HG03342 (cell line): ENCODE data around the gene PDE2A.
"Not testable (repeated sequence)": the region's sequence is repeated elsewhere in the genome, so short reads cannot be mapped to it uniquely, and the experiment has no call there.

Experiments used
- ATAC-seq: cut with Tn5 transposase; IDR thresholded peaks from one replicate; pipeline ENCODE4 v1.9.1; 2021; ENCODE audit warnings: mild to moderate bottlenecking, moderate library complexity; ENCODE audit not compliant: unreplicated experiment

The PDE2A gene

GRCh38 chr11:72578991-72579815, 95.0 kb downstream of the PDE2A start:
- no peak for ATAC-seq

DNA sequence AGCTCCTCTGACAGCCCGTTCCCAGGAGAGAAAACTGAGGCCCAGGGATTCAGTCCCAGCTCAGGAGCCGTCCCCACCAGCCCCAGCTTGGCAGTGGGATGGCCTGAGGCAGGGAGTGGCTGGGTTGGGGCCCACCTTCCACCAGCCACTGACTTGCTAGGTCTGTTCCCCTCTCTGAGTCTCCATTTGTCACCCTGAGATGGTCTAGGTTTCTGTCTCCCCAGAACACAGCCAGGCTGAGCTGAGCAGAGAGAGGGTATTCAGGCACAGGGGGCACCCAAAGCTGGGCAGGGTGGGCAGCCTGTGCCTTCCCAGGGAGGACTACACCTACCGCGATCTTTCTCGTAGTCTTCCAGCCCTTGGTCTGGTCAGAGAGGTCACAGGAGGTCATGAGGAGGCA, 95.7 kb downstream of the PDE2A start:
- no peak for ATAC-seq

GRCh38 chr11:72578051-72578450, 96.2 kb downstream of the PDE2A start:
- ATAC-seq: no peak

- ATAC-seq: no peak
These were observed 96.9 kb downstream of the PDE2A start for GRCh38 chr11:72577271-72577721.

DNA sequence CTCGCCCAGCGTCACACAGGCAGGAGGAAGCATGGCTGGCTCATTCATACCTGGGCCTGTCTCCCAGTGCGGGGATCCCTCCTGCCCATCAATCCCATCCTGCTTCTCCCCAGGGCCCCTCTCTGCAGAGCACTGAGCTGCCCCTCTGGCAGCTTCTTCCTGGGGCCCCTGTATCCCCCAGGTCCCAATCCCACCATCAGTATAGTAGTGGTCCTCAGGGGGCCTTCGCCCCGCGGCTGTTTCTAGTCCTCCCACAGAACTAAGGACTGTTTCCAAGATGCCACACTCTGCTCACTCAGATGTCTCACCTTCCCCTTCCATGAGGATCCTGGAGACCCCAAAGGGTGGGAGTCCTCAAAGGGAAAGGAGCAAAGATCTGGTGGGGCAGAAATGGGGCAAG, 97.6 kb downstream of the PDE2A start:
- no peak for ATAC-seq

DNA sequence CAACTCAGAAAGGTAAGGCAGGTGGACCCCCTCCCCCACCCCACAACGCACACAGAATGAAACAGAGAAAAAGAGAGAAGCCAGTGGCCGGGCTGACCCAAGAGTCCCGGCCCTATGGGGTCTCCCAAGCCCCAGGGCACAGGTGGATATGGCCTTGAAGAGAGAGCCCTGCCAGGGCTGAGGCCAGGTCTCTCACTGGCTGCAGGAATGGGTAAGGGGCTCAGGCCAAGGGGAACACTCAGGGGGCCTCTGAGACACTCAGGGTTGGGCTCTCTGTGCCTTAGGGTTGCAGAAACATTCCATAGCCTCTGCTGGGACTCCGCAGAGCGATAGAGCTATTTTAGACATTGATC, 98.0 kb downstream of the PDE2A start:
- no peak for ATAC-seq

DNA sequence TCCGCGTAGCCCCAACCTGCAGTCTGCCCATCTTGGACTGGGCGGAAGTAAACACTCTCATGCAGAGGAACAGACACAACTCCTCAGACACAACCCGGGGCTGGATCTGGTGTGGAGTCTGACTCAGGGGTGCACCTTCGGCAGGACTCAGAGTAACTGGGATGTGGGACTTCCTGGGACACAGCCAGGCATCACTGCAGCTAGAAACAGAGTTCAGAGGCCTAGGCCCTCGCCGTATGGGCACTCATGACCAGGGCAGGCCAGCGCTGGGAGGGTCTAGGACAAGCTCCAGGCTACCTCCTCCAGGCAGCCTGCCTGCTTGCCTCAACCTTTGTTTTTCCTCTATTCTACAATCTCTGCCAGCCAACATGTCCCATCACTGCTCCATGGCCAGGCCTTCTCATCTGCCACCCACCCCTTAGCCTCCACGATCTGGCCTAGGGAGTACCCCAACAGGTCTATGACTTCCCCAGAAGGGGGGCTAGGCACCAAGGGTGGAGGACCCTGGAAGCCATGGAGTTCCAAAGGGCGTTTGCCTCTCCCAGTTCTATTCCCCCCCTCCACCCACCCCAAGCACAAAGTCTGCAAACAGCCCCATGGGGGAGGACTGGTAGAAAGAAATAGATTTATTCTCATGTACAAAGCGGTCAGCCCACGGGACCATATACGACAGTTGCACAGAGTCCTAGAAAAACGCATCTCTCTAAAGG, 98.5 kb downstream of the PDE2A start:
- no peak for ATAC-seq

GRCh38 chr11:72574548-72575460, 99.4 kb downstream of the PDE2A start:
- ATAC-seq: no peak

GRCh38 chr11:72573855-72574445, 100.3 kb downstream of the PDE2A start:
- ATAC-seq: no peak

GRCh38 chr11:72573072-72573854, 101.0 kb downstream of the PDE2A start:
- ATAC-seq: no peak

- not testable (repeated sequence) for ATAC-seq
These were observed 101.7 kb downstream of the PDE2A start for GRCh38 chr11:72572540-72572939.

DNA sequence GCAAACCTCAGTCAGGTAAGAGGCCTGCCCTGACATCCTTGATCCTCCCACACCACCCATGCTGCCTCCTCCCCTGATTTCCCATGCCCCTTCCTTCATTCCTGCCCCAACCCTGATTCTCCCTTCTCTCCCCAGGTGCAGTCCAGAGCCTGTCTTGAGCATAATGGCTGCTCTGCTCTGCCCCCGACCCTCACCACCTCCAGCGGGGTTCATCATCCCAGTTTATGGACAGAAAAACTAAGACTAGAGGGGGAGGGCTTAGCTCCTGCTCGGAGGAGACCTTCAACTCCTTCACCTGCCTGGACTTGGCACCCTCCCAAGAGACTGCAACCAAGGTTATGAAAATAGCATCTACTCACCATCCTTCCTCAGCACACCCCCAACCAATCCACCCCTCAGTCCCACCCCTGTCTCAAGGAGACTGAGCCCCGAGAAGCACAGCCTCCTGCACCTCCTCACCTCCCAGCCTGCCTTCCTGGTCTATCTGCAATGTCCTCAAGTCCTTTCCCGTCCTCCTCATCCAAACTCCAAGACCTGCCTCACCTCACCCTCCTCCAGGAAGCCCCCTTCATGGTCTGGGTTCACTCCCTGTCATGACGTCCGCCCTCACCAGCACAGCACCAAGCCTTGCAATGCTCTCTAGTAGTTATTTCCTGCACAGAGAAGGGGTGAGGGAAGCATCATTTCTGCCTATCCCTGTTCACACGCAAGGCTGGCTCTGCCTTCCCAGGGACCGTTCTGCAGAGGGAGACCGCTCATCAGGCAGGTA, 103.1 kb downstream of the PDE2A start:
- no peak for ATAC-seq

GRCh38 chr11:72569966-72570892, 104.0 kb downstream of the PDE2A start:
- no peak for ATAC-seq

DNA sequence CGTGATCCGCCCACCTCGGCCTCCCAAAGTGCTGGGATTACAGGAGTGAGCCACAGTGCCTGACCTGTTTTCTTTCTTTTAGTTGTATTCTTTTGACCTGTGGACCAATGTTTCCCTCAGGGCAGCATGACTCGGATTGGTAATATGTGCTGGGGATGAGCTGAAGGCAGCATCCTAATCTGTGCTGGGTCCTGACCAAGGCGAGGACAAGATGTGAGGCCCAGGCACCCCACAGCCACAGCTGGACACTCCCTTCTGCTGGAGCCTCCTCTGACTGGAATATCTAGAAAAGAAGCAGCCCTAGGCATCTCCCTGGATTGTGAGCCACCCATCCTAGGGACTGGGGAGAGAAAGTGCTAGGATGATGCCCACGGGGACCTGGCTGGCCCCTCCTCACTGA, 105.4 kb downstream of the PDE2A start:
- ATAC-seq: no peak

- ATAC-seq: no peak
These were observed 111.8 kb downstream of the PDE2A start for GRCh38 chr11:72562431-72562830.

DNA sequence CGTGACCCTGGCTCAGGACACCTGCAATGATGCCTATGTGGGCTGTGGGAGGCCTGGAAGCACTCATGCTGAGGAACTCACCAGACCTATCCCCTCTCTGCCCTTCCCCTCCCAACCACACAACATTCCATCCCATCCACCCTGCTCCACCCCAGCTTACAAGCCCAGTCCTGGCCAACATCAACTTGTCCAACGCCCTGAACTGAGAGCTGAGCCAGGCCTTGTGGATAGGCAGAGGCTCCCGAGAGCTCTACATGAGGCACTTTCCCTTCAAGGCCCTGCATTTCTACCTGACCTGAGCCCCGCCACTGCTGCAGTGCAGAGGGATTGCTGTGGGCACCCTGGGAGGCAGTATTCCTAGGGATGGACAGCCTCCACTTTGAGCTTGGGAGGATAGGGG, 112.4 kb downstream of the PDE2A start:
- ATAC-seq: no peak

- not testable (repeated sequence) for ATAC-seq
These were observed 113.4 kb downstream of the PDE2A start for GRCh38 chr11:72560864-72561263.

DNA sequence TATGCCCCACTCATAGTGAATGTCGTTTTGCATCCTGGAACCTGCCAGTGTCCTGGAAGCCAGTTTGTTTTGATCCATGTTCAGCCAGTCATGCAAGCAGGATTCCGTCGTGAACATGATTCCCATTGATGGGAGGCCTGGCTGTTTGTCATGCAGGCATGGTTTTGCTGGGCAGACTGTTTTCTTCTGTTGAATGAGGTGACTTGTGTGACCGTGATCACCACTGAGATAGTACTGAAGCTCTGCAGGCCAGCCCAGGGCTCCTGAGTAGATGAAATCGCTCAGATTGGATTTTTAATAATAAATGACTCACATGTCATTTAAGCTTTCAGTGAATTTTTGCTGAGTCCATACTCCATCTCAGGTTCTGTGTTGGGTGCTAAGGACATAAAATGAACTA, 117.8 kb downstream of the PDE2A start:
- no peak for ATAC-seq
